D721Med (cell line): ENCODE results near the gene PTPRB.

ENCODE experiments used
- DNase-seq: peaks from one replicate; pipeline ENCODE4 v3.0.0; 2011; ENCODE audit warnings: low spot score; ENCODE audit not compliant: insufficient read length
- FAIRE-seq: peaks from 2 replicates; lab custom pipeline; 2011; peaks lifted over from hg19 to GRCh38; lab: Jason Lieb, UNC
- TF ChIP-seq, protein P1 (sequence below): IDR thresholded peaks from 2 replicates; pipeline ENCODE4 v1.5.1; 2012; ENCODE audit warnings: mild to moderate bottlenecking, control low read depth; ENCODE audit not compliant: insufficient read depth; ENCODE audit errors: missing control alignments

Gene PTPRB

GRCh38 chr12:70615174-70615866, 21.9 kb downstream of the PTPRB start:
- no peak for FAIRE-seq
- DNase-seq: no peak
- TF ChIP-seq, protein P1, sequence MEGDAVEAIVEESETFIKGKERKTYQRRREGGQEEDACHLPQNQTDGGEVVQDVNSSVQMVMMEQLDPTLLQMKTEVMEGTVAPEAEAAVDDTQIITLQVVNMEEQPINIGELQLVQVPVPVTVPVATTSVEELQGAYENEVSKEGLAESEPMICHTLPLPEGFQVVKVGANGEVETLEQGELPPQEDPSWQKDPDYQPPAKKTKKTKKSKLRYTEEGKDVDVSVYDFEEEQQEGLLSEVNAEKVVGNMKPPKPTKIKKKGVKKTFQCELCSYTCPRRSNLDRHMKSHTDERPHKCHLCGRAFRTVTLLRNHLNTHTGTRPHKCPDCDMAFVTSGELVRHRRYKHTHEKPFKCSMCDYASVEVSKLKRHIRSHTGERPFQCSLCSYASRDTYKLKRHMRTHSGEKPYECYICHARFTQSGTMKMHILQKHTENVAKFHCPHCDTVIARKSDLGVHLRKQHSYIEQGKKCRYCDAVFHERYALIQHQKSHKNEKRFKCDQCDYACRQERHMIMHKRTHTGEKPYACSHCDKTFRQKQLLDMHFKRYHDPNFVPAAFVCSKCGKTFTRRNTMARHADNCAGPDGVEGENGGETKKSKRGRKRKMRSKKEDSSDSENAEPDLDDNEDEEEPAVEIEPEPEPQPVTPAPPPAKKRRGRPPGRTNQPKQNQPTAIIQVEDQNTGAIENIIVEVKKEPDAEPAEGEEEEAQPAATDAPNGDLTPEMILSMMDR: no peak

GRCh38 chr12:70609739-70610491, 27.3 kb downstream of the PTPRB start:
- TF ChIP-seq, protein P1: no peak
- DNase-seq (no peak), FAIRE-seq (no peak)

DNA sequence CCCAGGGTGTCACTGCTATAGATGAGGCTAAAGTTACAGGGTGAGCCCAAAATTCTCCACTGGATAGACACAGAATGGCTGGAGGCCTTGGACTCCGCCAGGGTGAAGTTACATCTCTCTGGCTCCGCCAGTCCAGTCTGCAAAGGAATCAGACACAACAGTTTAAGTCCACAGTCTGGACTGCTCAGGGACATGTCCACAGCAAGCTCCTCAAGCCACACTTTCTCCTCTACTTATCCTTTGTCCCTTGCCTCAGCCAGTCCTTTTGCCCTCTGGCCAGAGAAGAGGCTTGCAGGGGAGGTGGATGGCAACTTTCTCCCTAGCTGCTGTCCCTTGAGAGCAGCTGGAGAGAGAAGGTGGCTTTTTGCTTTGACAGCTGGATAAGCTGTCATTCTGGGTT, 28.0 kb downstream of the PTPRB start:
- DNase-seq (no peak), FAIRE-seq (no peak)
- TF ChIP-seq, protein P1: no peak

GRCh38 chr12:70608184-70608583, 29.0 kb downstream of the PTPRB start:
- FAIRE-seq (no peak), DNase-seq (no peak)
- TF ChIP-seq, protein P1: no peak

GRCh38 chr12:70607107-70607506, 30.1 kb downstream of the PTPRB start:
- FAIRE-seq: no peak
- no peak for DNase-seq
- TF ChIP-seq, protein P1: no peak

DNA sequence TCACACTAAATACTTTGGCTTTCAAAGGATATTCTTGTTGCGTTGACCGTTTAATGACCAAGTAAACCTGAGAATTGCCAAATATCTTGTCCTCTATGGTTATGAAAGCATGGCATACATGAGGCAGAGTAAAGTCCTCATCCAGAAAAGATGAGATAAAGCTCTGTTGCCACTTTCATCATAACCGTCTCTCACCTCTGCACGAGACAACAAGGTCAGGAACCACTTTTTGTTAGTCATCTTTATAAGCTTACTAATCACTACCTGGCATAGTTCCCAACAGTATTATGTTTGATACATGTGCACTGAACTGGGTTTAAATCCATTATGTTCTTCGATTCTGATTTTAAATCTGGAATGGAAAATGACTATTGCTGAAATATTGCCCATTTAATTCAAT, 31.3 kb downstream of the PTPRB start:
- DNase-seq (no peak), FAIRE-seq (no peak)
- TF ChIP-seq, protein P1: no peak

DNA sequence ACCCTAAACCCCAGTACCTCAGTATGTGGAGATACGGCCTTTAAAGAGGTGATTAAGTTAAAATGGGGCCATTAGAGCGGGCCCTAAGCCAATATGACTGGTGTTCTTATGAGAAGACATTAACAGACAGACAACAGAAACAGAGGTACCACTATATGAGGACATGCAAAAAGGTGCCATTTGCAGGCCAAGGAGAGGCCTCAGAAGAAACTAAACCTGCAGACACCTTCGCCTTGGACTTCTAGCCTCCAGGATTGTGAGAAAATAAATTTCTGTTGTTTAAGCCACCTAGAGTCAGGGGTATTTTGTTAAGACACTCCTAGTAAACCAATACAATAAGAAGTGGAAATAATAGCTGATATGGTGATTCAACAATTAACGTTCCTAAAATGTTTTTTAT, 32.6 kb downstream of the PTPRB start:
- DNase-seq: no peak
- TF ChIP-seq, protein P1: no peak
- no peak for FAIRE-seq
